Measurements from ENCODE around the gene IGF2BP1. TPM values are rescaled to one million over a fixed set of nuclear protein-coding genes. Genes with fewer than 3 reads are reported as not detected.

IGF2BP1 gene
- total RNA-seq, 2 donors from 2014 or later: not detected

DNA sequence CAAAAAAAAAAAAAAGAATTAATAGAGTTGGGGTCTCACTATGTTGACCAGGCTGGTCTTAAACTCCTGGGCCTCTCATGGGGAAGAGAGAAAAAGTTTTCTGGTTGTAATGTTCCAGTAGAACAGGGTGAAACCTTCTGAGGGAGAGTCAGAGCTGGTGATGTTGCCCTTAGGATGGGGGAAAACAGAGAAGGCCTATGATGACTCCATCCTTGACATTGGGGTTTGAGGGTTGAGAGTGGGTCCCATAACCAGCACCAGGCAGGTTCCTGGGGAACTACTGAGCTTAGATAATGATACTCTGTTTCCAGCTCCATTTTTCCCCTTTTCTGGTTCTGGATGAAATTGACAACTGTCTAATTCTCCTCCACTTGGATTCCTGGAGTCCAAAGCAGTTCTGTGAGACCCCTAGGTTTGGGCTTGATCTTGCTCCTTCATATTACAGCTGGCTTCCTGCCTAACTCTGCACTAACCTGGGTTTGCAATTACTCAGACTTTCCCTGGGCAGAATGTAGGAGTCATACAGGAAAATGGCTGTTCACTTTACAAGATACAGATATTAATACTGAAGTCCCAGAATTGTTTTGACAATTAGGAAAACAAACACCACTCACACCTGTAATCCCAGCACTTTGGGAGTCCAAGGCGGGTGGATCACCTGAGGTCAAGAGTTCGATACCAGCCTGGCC, 72.5 kb downstream of the IGF2BP1 start:
- TF ChIP-seq, protein P1, sequence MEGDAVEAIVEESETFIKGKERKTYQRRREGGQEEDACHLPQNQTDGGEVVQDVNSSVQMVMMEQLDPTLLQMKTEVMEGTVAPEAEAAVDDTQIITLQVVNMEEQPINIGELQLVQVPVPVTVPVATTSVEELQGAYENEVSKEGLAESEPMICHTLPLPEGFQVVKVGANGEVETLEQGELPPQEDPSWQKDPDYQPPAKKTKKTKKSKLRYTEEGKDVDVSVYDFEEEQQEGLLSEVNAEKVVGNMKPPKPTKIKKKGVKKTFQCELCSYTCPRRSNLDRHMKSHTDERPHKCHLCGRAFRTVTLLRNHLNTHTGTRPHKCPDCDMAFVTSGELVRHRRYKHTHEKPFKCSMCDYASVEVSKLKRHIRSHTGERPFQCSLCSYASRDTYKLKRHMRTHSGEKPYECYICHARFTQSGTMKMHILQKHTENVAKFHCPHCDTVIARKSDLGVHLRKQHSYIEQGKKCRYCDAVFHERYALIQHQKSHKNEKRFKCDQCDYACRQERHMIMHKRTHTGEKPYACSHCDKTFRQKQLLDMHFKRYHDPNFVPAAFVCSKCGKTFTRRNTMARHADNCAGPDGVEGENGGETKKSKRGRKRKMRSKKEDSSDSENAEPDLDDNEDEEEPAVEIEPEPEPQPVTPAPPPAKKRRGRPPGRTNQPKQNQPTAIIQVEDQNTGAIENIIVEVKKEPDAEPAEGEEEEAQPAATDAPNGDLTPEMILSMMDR (IDR thresholded peaks at IDR 0.05): no peak
- Histone ChIP-seq H3K27ac (no peak overlapping the region), H3K9me3 (no peaks in the 10 kb centered on the region), H3K4me3 (no peak overlapping the region), H3K36me3 (no peaks in the 10 kb centered on the region), H3K4me1 (no peaks in the 10 kb centered on the region), H3K27me3 (no peaks in the 10 kb centered on the region)
- DNase-seq (ENCODE audit: low spot score): no peak

DNA sequence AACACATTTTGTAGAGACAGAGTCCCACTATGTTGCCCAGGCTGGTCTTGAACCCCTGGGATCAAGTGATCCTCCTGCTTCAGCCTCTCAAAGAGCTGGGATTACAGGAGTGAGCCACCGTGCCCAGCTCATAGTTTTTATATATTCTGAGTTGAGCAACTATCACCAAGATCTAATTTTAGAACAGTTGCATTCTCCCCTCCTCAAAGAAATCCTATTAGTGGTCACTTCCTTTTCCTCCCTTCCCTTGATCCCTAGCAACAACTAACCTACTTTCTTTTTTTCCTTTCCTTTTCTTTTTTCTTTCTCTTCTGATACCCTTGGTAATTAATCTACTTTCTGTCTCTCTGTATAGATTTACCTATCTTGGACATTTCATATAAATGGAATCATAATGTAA, 73.9 kb downstream of the IGF2BP1 start:
- Histone ChIP-seq H3K27me3 (no peaks in the 10 kb centered on the region), H3K36me3 (no peaks in the 10 kb centered on the region), H3K4me3 (no peak overlapping the region), H3K9me3 (no peaks in the 10 kb centered on the region), H3K27ac (no peak overlapping the region), H3K4me1 (no peaks in the 10 kb centered on the region)
- TF ChIP-seq, protein P1 (IDR thresholded peaks at IDR 0.05): no peak
- no peak for DNase-seq (ENCODE audit: low spot score)

DNA sequence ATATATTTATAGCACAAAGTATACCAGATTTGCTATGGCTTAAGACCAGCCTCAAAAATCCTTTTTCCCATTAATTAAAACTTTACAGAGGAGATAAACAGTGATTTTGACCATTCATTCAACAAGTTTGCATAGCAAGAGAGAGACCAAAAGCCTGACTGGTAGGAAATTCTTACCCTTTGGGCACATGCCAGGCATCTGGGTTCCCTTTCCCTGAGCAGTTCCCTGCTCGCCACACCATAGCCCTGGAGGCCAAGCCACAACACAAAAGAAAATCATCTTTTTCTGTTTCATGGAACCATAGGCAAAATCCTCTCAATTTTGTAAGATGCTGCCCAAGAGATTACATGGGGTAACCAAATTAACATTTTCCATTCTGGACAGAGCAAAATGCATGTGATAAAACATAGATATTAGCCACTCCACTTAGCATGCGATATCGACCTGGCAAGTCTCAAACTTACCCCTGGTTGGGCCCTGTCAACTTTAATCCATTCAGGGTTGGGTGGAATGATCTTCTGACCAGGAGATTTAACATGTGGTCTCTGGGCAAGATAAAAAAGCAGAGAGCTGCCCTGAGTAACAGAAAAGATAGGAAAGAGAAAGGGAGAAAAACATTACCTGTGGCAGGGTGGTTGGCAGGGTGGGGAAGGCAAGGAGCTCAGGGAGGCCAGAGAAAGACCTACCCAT, 77.8 kb downstream of the IGF2BP1 start:
- TF ChIP-seq, protein P1 (IDR thresholded peaks at IDR 0.05): no peak
- no peaks in the 10 kb centered on the region for H3K27me3 ChIP-seq

DNA sequence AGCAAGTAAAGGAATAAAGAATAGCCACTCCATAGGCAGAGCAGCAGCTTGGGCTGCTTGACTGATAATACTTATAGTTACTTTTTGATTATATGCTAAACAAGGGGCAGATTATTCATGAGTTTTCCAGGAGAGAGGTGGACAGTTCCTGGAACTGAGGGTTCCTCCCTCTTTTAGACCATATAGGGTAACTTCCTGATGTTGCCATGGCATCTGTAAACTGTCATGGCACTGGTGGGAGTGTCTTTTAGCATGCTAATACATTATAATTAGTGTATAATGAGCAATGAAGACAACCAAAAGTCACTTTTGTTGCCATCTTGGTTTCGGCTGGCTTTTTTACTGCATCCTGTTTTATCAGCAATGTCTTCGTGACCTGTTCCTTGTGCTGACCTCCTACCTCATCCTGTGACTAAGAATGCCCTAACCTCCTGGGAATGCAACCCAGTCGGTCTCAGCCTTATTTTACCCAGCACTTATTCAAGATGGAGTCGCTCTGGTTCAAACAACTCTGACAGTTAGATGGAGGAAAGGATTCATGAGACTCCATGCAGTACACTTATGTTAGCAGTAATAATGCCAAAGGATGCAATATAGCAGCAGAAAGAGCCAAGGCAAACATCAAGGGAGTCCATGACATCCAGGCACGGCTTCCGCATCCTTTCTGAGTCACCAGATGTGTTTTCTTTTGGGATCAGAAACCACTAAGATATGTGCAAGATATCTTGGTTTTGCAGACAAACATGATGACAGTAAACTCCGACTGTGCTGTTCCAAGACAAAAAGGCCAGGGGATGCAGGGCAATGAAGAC, 79.6 kb downstream of the IGF2BP1 start:
- DNase-seq (ENCODE audit: low spot score): no peak

More for the DNA sequence above, 77.8 kb downstream of the IGF2BP1 start:
- Histone ChIP-seq H3K9me3 (no peaks in the 10 kb centered on the region), H3K27ac (no peak overlapping the region), H3K4me3 (no peak overlapping the region), H3K36me3 (no peaks in the 10 kb centered on the region), H3K4me1 (no peaks in the 10 kb centered on the region)
- no peak for DNase-seq (ENCODE audit: low spot score)

DNA sequence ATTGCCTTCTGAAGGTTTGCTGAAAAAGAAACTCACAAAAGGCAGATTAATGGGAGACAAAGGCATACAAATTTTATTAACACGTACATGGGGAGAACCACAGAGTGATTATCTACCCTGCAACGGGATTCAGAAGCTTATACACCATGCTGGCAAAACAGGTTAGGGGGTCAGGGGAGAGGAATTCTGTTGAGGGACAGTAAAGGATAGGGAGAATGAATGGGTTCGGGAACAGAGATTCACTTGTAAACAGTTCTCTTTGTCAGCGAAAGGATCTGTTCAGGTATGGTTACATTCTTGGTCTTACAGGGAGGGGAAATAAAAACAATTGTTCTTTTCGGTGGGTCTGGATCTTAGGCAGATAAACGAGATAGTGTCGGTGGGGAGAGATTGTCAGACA, 81.1 kb downstream of the IGF2BP1 start:
- no peak for DNase-seq (ENCODE audit: low spot score)
- H3K9me3 ChIP-seq: no peaks in the 10 kb centered on the region
- no peaks in the 10 kb centered on the region for H3K4me1 ChIP-seq
- no peaks in the 10 kb centered on the region for H3K36me3 ChIP-seq
- no peak overlapping the region for H3K4me3 ChIP-seq
- no peaks in the 10 kb centered on the region for H3K27me3 ChIP-seq
- TF ChIP-seq, protein P1 (IDR thresholded peaks at IDR 0.05): no peak
- H3K27ac ChIP-seq: no peak overlapping the region

More for the DNA sequence above, 79.6 kb downstream of the IGF2BP1 start:
- Histone ChIP-seq H3K27me3 (no peaks in the 10 kb centered on the region), H3K27ac (no peak overlapping the region), H3K9me3 (no peaks in the 10 kb centered on the region), H3K4me3 (no peak overlapping the region), H3K4me1 (no peaks in the 10 kb centered on the region), H3K36me3 (no peaks in the 10 kb centered on the region)
- TF ChIP-seq, protein P1 (IDR thresholded peaks at IDR 0.05): no peak
